GM21381 (cell line): ENCODE data around the gene ANKRD63.
A peak's percentile ranks its signal among the peaks of the same experiment; 100 is the strongest.

Experiments used
- ATAC-seq: cut with Tn5 transposase; IDR thresholded peaks from one replicate; pipeline ENCODE4 v1.9.1; 2021; ENCODE audit warnings: mild to moderate bottlenecking, moderate library complexity; ENCODE audit not compliant: unreplicated experiment

ANKRD63 gene, protein sequence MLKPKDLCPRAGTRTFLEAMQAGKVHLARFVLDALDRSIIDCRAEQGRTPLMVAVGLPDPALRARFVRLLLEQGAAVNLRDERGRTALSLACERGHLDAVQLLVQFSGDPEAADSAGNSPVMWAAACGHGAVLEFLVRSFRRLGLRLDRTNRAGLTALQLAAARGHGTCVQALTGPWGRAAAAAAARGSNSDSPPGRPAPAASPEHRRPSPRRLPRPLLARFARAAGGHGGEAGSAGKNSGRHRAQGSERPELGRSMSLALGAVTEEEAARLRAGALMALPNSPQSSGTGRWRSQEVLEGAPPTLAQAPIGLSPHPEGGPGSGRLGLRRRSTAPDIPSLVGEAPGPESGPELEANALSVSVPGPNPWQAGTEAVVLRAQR

DNA sequence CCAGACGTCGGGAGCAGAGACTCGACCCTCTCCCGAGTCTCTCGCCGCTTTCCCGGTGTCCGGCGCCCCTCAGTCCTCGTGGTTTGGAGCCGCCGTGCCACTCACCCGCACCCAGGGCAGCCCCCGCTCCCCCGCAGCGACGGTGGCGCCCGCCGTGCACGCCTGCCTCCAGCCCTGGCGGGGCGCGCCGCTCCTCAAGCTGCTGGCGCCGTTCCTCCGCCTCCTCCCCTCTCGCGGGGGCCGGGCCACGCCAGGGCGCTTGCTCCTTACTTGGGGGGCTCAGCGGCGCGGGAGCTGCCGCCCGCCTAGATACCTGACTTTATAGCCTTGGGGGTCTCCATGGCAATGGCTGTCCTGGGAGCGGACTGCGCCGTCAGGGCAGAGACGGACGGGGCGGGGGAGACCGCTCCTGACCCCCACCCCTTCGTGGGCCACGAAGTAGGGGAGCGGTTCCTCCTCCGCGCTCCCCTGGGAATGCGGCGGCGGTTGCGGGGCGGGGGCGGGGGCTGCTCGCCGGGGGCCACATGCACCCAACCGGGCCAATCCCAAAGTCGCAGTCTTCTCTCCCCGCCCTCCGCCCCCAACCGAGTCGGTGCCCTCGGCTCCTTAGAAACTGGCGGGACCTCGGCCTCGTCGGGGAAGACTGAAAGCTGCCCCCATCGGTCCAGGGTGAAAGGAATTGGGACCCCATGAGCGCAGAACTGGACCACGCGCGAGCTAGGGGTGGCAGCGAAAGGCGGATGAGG is at the start of gene ANKRD63:
Gene ANKRD63 (minus strand): TSS at position 196 of the 746 bp plus-strand sequence. CDS start 478 bp downstream, outside the sequence.
- ATAC-seq = no peak

DNA sequence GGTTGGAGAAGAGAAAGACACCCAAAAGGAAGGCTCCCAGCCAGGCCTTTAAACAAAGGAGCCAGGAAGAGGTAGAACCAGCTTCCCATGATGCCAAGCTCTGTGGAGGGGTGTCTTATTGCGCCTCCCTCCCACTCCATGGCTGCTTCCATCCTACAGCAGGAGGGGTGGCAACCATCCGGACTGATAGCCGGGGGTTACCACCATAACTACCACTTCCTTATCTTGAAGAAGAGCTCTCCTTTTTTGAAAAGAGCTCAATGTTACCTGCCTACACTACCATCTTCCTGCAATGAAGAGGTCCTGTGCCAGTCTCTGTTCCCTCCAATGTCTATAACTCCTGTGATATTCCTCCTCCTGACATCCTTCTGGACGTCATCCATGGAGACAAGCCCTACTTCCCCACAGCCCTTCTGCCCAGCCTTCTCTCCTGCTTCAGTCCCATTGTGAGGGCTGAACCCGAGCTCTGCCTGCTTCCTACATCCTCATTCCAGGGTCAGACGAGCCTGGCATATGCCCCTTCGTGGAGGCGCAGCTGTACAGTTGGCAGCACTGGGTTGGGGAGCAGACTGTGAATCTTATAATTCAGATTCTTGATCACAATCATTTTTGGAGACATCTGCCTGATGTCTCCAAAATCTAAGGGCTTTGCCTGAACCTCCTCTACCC is 49.4 kb upstream of the ANKRD63 start:
- no peak for ATAC-seq

- no peak for ATAC-seq
Measured at GRCh38 chr15:40331637-40332036, 48.8 kb upstream of the ANKRD63 start.

- ATAC-seq = no peak
Measured at GRCh38 chr15:40331026-40331425, 48.2 kb upstream of the ANKRD63 start.

- ATAC-seq = no peak
Measured at GRCh38 chr15:40330368-40330836, 47.5 kb upstream of the ANKRD63 start.

DNA sequence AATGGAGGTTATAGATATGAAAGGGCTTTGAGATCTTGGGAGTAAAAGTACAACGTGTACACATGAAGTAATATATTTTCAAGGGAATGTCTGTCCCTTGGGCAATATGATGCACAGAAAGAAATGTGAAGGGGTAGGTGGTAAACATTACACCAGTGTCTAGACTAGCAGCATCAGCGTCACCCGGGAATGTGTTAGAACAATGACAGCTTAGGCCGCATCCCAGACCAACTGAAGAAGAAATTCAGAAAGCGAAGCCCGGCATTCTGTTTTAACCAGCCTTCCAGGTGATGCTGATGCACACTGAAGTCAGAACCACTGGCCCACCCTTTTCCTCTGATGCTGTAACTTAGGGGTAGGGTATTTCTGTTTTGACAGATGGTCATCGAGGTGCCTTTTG is 46.9 kb upstream of the ANKRD63 start:
- no peak for ATAC-seq

GRCh38 chr15:40328751-40329150 is 45.9 kb upstream of the ANKRD63 start:
- ATAC-seq = no peak

DNA sequence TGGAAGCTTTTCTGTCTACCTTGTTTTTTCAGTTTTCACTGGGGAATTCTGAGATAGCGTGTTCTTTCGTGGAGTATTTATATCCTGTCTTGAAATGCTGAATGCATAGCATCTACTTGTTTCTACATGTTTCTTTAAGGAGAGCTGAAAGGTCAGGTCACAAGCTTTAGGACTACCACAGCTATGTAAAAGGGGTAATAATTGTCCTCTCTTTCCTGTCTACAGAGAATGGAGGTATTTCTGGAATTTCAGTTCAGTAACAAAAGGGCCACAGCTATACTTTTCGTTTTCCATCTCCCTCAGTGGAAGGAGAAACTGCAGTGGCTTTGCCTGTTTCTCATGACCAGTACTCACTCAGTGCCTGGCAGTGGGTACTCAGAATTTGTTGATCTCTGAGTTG is 45.3 kb upstream of the ANKRD63 start:
- ATAC-seq = no peak

GRCh38 chr15:40327457-40327856 is 44.6 kb upstream of the ANKRD63 start:
- ATAC-seq = no peak

- ATAC-seq = no peak
Measured at GRCh38 chr15:40325700-40326099, 42.8 kb upstream of the ANKRD63 start.

- no peak for ATAC-seq
Measured at GRCh38 chr15:40325188-40325587, 42.3 kb upstream of the ANKRD63 start.

DNA sequence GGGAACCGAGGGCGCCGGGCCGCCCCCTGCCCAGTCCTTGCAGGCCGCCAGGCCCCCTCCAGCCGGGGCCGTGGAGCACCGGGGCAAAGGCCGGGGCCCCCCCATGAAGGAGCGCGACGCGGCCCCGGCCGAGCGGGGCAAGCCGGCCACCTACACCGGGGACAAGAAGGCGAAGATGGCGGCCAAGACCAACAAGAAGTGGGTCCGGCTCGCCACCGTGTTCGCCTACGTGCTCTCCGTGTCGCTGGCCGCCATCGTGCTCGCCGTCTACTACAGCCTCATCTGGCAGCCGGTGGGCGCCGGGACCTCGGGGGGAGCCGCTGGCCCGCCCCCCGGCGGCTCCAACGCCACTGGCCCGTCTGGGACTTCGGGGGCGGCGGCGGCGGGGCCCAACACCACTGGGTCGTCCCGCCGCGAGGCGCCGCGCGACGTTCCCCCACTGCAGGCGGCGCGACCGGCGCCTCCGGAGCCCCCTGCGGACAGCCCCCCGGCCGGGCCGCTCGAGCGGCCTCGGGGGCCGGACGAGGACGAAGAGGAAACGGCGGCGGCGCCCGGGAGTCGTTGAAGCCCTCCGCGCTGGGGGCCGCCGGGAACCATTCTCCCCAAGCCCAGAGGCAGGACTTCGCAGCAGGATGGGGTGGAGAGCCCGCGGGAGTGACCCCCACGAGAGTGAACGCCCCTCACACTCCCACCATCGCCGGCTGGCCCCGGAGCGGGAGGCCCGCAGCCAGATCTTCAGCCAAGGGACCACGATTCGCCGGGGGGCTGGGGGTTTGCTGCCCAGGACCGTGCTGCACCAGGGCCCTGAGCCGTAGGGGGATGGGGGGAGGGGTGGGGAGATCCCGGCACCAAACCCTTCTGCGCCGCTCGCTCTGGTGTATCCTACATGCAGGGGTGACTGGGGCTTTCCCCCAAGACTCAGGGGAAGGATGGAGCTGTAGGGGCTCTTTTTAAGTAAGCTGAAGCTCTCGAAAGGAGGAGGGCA is 41.4 kb upstream of the ANKRD63 start:
- ATAC-seq = peak; percentile 10

DNA sequence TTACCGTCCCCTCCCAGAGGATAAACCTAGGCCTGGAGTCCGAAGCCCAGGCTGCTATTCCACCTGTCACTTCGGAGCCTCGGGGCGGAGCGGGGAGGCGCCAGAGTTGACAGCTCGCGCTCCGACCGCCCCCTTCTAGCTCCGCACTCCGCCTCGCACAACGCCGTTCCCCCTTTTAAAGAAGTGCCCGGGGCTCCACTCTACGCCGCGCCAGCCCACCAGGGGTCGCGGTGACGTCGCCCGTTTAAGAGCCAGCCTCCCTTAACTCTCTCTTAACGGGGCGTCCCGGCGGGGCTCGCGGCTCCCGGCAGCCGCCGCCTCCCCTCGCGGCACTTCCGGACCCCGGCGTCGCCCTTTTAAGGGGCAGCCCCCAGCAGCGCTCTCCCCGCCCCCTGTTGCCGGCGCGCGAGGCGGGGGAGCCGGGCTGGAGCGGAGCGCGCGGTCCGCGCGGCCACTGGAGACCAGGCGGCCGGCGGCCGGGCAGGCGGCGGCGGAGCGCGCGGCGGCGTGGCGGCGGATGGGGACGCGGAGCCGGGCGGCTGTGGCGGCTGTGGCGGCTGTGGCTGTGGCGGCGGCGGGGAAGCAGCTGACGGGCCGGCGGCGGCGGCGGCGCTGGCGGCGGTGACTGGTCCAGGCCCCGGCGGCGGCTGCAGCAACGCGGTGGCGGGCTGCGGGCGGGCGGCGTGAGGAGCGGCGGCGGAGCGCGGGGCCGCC is 40.5 kb upstream of the ANKRD63 start, which contains the start of gene INAFM2:
Gene INAFM2 (plus strand): TSS at position 454 of the 714 bp plus-strand sequence. CDS start 364 bp downstream, outside the sequence.
- peak; percentile 80 for ATAC-seq

DNA sequence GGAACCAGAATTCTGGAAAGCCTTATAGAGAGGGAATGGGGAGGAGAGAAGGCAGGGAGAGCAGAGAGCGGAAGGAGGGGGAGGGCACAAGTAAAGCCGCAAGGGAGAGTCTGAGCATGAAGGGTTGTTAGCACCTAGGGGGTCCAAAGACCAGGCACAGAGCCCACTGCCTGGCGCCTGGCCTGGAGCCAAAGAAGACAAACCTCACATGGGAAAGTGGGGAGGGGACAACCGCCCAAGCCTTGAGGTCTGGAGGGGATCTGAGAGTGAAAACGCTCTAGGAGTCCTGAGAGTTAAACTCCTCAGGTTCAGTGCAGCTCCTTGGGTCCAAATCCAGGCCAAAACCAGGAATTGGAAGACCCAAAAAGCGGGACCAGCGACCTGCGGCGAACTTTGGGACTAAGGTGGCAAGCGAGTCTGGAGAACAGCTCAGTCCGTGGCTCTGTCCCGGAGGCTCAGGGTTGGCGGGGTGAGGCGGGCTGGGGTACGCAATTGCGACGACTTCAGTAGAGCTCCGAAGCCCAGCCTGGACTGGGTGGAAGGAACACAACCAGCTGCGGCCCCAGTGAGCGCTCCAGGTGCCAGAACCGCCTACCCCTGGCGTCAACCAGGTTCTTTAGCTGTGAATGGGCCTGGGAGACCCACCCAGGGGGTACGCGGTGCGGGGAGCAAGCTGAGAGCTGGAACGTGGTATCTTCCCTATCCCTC is 39.8 kb upstream of the ANKRD63 start:
- ATAC-seq = no peak

DNA sequence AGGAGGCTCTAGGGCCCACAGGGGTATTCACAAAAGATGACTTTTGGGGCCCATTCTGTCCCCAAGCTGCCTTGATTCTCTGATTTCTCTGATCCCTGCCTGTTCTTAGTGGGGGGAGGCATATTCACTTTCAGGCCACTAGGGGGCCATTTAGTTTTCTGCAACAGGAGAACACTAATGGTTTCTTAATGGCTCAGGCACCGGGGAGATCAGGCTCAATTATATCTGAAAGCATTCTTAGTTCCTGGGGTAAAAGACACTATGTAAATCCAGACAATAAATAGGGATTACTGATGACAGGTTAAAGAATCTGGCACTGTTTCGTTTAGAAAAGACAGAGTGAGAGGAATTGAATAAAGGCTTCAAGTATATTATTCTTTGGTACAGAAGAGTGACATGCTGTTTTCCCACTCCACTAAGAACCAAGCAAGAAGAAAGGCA is 38.1 kb upstream of the ANKRD63 start:
- ATAC-seq = no peak

DNA sequence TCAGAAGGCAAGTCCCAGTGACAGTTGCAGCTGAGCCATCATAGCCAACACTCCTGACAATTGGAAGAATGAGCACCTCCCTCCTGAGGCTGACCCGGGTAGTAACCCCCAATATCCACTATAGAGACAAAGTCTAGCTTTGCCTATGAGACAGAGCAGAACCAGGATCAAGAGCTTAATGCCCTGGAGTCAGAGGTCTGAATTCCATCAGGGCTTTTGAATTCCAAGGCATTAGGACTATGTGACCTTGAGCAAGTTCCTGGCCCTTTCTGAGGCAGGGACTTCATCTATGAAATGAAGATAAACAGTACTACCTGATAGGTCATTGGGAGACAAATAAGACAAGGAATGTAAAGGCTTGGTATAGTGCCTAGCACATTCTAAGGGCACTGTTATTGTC is 37.5 kb upstream of the ANKRD63 start:
- no peak for ATAC-seq

DNA sequence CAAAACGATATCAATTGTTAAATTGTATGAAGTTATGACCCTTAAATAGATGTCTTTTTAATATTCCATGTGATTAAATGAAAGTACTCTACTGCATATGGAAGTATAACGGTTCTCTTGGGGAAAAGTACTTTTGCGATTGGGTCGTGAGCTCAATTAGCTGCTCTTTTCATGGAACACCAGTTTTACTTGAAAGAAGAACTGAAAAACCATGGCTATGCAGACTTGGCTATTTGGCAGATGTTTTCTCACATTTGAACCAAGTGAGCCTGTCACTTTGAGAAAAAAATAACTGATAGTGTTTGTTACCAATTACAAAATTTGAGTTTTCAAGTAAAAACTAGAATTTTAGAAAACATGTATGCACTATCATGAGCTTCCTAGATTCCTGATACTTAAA is 34.7 kb upstream of the ANKRD63 start:
- no peak for ATAC-seq

- no peak for ATAC-seq
Measured at GRCh38 chr15:40316931-40317330, 34.1 kb upstream of the ANKRD63 start.

DNA sequence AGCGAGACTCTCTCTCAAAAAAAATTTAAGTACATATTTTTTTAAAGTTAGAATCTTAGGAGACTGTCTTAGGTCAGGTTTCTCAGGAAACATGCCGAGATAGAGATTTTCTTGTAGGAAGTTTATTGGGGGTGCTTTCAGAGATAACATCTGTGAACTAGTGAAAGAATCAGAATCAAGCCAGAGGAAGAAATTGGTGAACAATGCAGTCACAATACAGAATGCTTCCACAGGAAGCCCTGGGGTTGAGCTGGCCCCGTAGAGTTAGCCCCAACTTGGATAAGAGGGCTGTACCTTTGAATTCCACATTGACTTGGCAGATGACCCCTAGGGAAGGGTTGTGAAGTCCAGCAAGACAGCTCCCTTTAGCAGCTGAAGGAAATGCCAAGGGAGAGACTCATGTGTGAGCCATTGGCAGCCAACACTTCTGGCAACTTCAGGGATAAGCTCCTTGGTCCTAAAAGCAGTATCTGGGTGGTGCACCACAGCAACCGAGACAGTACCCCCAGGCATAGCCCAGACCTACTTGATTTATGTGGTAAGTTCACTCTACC is 31.9 kb upstream of the ANKRD63 start:
- ATAC-seq = no peak
